A549 (cell line): Measurements from ENCODE around the gene TRIM25. TPM values are rescaled to one million over a fixed set of nuclear protein-coding genes. Genes with fewer than 3 reads are reported as not detected.

ENCODE experiments used
- ATAC-seq, 2 experiments: fragments of 200-7000 bp in 1 of 2; fragments of >200 bp in 1 of 2; cut with Nextera tagmentation in 1 of 2; cut with Tn5 transposase in 1 of 2; 3 replicates each; pipeline versions ENCODE4 v1.8.0 to v1.9.1; 2018 to 2020; ENCODE audit warnings: mild to moderate bottlenecking in 1 of 2, moderate library complexity in 1 of 2
- CTCF ChIA-PET: fragments of 300-600 bp; sonication (Branson Sonifier 250); formaldehyde crosslinking; extraction: SDS; loops from one replicate; lab custom pipeline; 2021; ENCODE audit warnings: antibody characterized with exemption, inconsistent platforms; lab: Yijun Ruan, JAX
- POLR2A ChIA-PET: fragments of 350-600 bp; formaldehyde crosslinking; extraction: SDS; loops from one replicate; lab custom pipeline; 2021; ENCODE audit warnings: antibody characterized with exemption, inconsistent platforms; lab: Yijun Ruan, JAX
- DNase-seq, 2 experiments: peaks; one replicate each; pipeline versions ENCODE4 v3.0.0 to v3.0.0-alpha.2; 2011 to 2016; ENCODE audit warnings: low read depth in 1 of 2, low spot score in 1 of 2
- FAIRE-seq: peaks from 2 replicates; lab custom pipeline; 2011; peaks lifted over from hg19 to GRCh38; lab: Jason Lieb, UNC
- H3K27ac ChIP-seq, 2 experiments: fragments of >200 bp; sonication (Bioruptor Twin); formaldehyde crosslinking; 3 replicates each; pipeline ENCODE4 v1.5.1; 2016 to 2017
- H3K4me1 ChIP-seq: fragments of >200 bp; sonication (Bioruptor Twin); formaldehyde crosslinking; 3 replicates; pipeline ENCODE4 v1.6.1; 2016
- H3K4me2 ChIP-seq: fragments of >200 bp; sonication (Bioruptor Twin); formaldehyde crosslinking; 3 replicates; pipeline ENCODE4 v1.6.1; 2016
- H3K4me3 ChIP-seq: fragments of >200 bp; sonication (Bioruptor Twin); formaldehyde crosslinking; 3 replicates; pipeline ENCODE4 v1.5.1; 2016
- H3K9me3 ChIP-seq: fragments of >200 bp; sonication (Bioruptor Twin); formaldehyde crosslinking; 3 replicates; pipeline ENCODE4 v1.6.1; 2016
- ATOH8 ChIP-seq: fragments of 250-450 bp; sonication (Bioruptor Pico); IDR thresholded peaks from 2 replicates; pipeline ENCODE4 v1.5.0; 2020; ENCODE audit warnings: low read depth, mild to moderate bottlenecking, moderate library complexity
- CHD2 ChIP-seq: fragments of 150-350 bp; IDR thresholded peaks from 2 replicates; pipeline ENCODE4 v1.6.1; 2014; ENCODE audit warnings: low read length; ENCODE audit not compliant: partially characterized antibody
- CHD4 ChIP-seq: fragments of 200-600 bp; sonication (generic); IDR thresholded peaks from 2 replicates; pipeline ENCODE4 v1.6.1; 2016; ENCODE audit warnings: antibody characterized with exemption, mild to moderate bottlenecking, borderline replicate concordance
- CTCF ChIP-seq: fragments of >200 bp; sonication (Bioruptor Twin); formaldehyde crosslinking; IDR thresholded peaks from 3 replicates; pipeline ENCODE4 v1.5.1; 2016
- EHF ChIP-seq: fragments of 250-450 bp; sonication (Bioruptor Pico); IDR thresholded peaks from 2 replicates; pipeline ENCODE4 v1.5.0; 2020; ENCODE audit warnings: mild to moderate bottlenecking
- FOSB ChIP-seq: fragments of 250-450 bp; sonication (Bioruptor Pico); IDR thresholded peaks from 2 replicates; pipeline ENCODE4 v1.5.0; 2020; ENCODE audit warnings: mild to moderate bottlenecking, moderate library complexity
- FOXS1 ChIP-seq: fragments of 250-450 bp; sonication (Bioruptor Pico); IDR thresholded peaks from 2 replicates; pipeline ENCODE4 v1.5.0; 2020; ENCODE audit warnings: mild to moderate bottlenecking, moderate library complexity
- HES2 ChIP-seq: fragments of >200 bp; sonication (Bioruptor Twin); formaldehyde crosslinking; IDR thresholded peaks from 2 replicates; pipeline ENCODE4 v1.6.1; 2016
- JUN ChIP-seq, 2 experiments: fragments of >200 bp; sonication (Bioruptor Twin); formaldehyde crosslinking; IDR thresholded peaks; 2 replicates in 1 of 2; 3 replicates in 1 of 2; pipeline ENCODE4 v1.6.1; 2016 to 2017
- KDM1A ChIP-seq: fragments of 200-600 bp; sonication (generic); IDR thresholded peaks from 2 replicates; pipeline ENCODE4 v1.6.1; 2016; ENCODE audit warnings: low read depth, mild to moderate bottlenecking
- MAFK ChIP-seq: fragments of 450-650 bp; IDR thresholded peaks from 2 replicates; pipeline ENCODE4 v1.6.1; 2014; ENCODE audit not compliant: partially characterized antibody
- NPAS2 ChIP-seq: fragments of 250-450 bp; sonication (Bioruptor Pico); IDR thresholded peaks from 2 replicates; pipeline ENCODE4 v1.8.0; 2022; ENCODE audit warnings: mild to moderate bottlenecking, moderate library complexity, borderline replicate concordance
- PBX3 ChIP-seq: IDR thresholded peaks from 2 replicates; pipeline ENCODE4 v1.6.1; 2012
- PHF8 ChIP-seq: fragments of 200-600 bp; sonication (generic); IDR thresholded peaks from 2 replicates; pipeline ENCODE4 v1.6.1; 2016; ENCODE audit warnings: low read depth, mild to moderate bottlenecking, antibody characterized with exemption, moderate library complexity, borderline replicate concordance
- RAD21 ChIP-seq, 2 experiments: fragments of >200 bp in 1 of 2; sonication (Bioruptor Twin) in 1 of 2; formaldehyde crosslinking in 1 of 2; IDR thresholded peaks in 1 of 2; conservative IDR thresholded peaks in 1 of 2; 2 replicates in 1 of 2; 3 replicates in 1 of 2; pipeline ENCODE4 v1.6.1; 2012 to 2018; ENCODE audit warnings: inconsistent platforms in 1 of 2
- REST ChIP-seq: fragments of 200-600 bp; sonication (generic); IDR thresholded peaks from 2 replicates; pipeline ENCODE4 v1.6.1; 2016; ENCODE audit warnings: antibody characterized with exemption, mild to moderate bottlenecking, moderate library complexity
- RFX5 ChIP-seq: fragments of 450-650 bp; IDR thresholded peaks from 2 replicates; pipeline ENCODE4 v1.7.1; 2014; ENCODE audit warnings: antibody characterized with exemption, mild to moderate bottlenecking, moderate library complexity
- RNF2 ChIP-seq: fragments of 200-600 bp; sonication (generic); IDR thresholded peaks from 2 replicates; pipeline ENCODE4 v1.6.1; 2016; ENCODE audit warnings: low read depth, mild to moderate bottlenecking, antibody characterized with exemption, moderate library complexity, borderline replicate concordance
- SMC3 ChIP-seq: fragments of >200 bp; sonication (Bioruptor Twin); formaldehyde crosslinking; IDR thresholded peaks from 3 replicates; pipeline ENCODE4 v1.6.1; 2018; ENCODE audit warnings: inconsistent platforms
- ZNF302 ChIP-seq: fragments of 250-450 bp; sonication (Bioruptor Pico); IDR thresholded peaks from 2 replicates; pipeline ENCODE4 v1.9.0; 2021; ENCODE audit warnings: inconsistent platforms, mild to moderate bottlenecking, moderate library complexity
- ZSCAN20 ChIP-seq: fragments of 250-450 bp; sonication (Bioruptor Pico); IDR thresholded peaks from 2 replicates; pipeline ENCODE4 v1.8.0; 2022; ENCODE audit warnings: mild to moderate bottlenecking, moderate library complexity
- WGBS: methylation state at CpG from one replicate; pipeline ENCODE4 v1.1.6; 2017; ENCODE audit errors: missing lambda C conversion rate; 5-methylcytosine and 5-hydroxymethylcytosine counted together
- polyA plus RNA-seq, 4 experiments: library from polyadenylated mRNA; depleted of rRNA in 3 of 4; stranded (reverse); fragments of >200 nt; fragmentation: RNase III in 1 of 4; extraction: RNeasy Plus Mini Kit Qiagen cat#74134 plus additional on column Dnase treatment in 1 of 4; gene quantifications; 2 replicates in 3 of 4; 3 replicates in 1 of 4; pipeline ENCODE4 v1.2.3, GENCODE V29; 2011 to 2017

Gene TRIM25
- polyA plus RNA-seq, 2 of the 4 experiments (the other 2 are of a cell fraction) = 38.3 to 65.4 TPM

GRCh38 chr17:56934280-56934679 lies 20.4 kb upstream of the TRIM25 start:
- Histone ChIP-seq H3K4me1 (no peaks in the 10 kb centered on the region), H3K27ac (no peak overlapping the region), H3K4me3 (no peak overlapping the region), H3K4me2 (no peak overlapping the region), H3K9me3 (peaks cover 11% of the 10 kb centered on the region; the same call in 1 of the 3 replicates)
- TF ChIP-seq SMC3 (no peak), RNF2 (no peak), MAFK (no peak), PBX3 (no peak), CHD4 (no peak), FOSB (CRISPR knock-in tag) (no peak), RFX5 (no peak), KDM1A (no peak), CHD2 (no peak), PHF8 (no peak), ZSCAN20 (no peak), CTCF (no peak), NPAS2 (CRISPR knock-in tag) (no peak), JUN (IDR thresholded peaks at IDR 0.05) (no peak), HES2 (no peak)
- 95% methylated on average over 4 of the region's 4 CpGs for WGBS
- DNase-seq (no peak), ATAC-seq (no peak), FAIRE-seq (no peak)
- POLR2A ChIA-PET = no interaction called here
- CTCF ChIA-PET = interaction anchor here (0.6 to 6.5 kb wide), 2 partner anchors 11 to 115 kb away, joined by 3 to 37 read pairs; no protein-coding TSS in a partner anchor

GRCh38 chr17:56933868-56934267 lies 20.0 kb upstream of the TRIM25 start:
- ChIA-PET POLR2A (no interaction called here), CTCF (interaction anchor here (0.6 to 6.5 kb wide), 2 partner anchors 12 to 115 kb away, joined by 3 to 37 read pairs; no protein-coding TSS in a partner anchor)
- FAIRE-seq (no peak), DNase-seq (no peak), ATAC-seq (no peak)
- TF ChIP-seq ZNF302 (CRISPR knock-in tag) = no peak
- no peak for TF ChIP-seq MAFK
- no peak for TF ChIP-seq FOXS1 (CRISPR knock-in tag)
- TF ChIP-seq ATOH8 (CRISPR knock-in tag) = no peak
- Histone ChIP-seq H3K27ac (no peak overlapping the region), H3K4me3 (no peak overlapping the region), H3K9me3 (peaks cover 14% of the 10 kb centered on the region; the same call in 2 of the 3 replicates), H3K4me1 (no peaks in the 10 kb centered on the region), H3K4me2 (no peak overlapping the region)
- 85% methylated on average over 1 of the region's 1 CpG for WGBS

- H3K4me2 ChIP-seq = no peak overlapping the region
- DNase-seq (no peak), ATAC-seq (no peak), FAIRE-seq (no peak)
- TF ChIP-seq RAD21 (conservative IDR thresholded peaks at IDR 0.05 in 1 of 2, IDR thresholded peaks at IDR 0.05 in 1 of 2) (no peak), REST (no peak), EHF (CRISPR knock-in tag) (no peak)
- peaks cover 21% of the 10 kb centered on the region for H3K9me3 ChIP-seq
- 93% methylated on average over 8 of the region's 8 CpGs for WGBS
- H3K4me3 ChIP-seq = no peak overlapping the region
- CTCF ChIA-PET = interaction anchor here (0.7 to 6.5 kb wide), 4 partner anchors 8 to 1127 kb away, joined by 3 to 52 read pairs (median 20); no protein-coding TSS in a partner anchor
- H3K27ac ChIP-seq = no peak overlapping the region
- H3K4me1 ChIP-seq = no peaks in the 10 kb centered on the region
- POLR2A ChIA-PET = interaction anchor here (1.9 kb wide), 1 partner anchor 20 kb away, joined by 9 read pairs; the partner anchor contains the start of gene TRIM25
These were observed 19.4 kb upstream of the TRIM25 start for GRCh38 chr17:56933151-56933745.
